Endodermal cell (in vitro differentiated cells): Measurements from ENCODE around the gene NUAK2. TPM values are rescaled to one million over a fixed set of nuclear protein-coding genes. Genes with fewer than 3 reads are reported as not detected.

Experiments used
- DNase-seq: peaks from one replicate; pipeline ENCODE4 v3.0.0-alpha.2; 2017
- H3K27ac ChIP-seq: 2 replicates; pipeline ENCODE4 v1.5.1; 2013; ENCODE audit warnings: mild to moderate bottlenecking, low read depth, low read length, moderate library complexity
- H3K27me3 ChIP-seq: 2 replicates; pipeline ENCODE4 v1.6.1; 2013; ENCODE audit warnings: mild to moderate bottlenecking, low read length, moderate library complexity; ENCODE audit not compliant: insufficient read depth, control insufficient read depth, poor library complexity, severe bottlenecking
- H3K36me3 ChIP-seq: 2 replicates; pipeline ENCODE4 v1.7.0; 2013; ENCODE audit warnings: mild to moderate bottlenecking, low read length, moderate library complexity; ENCODE audit not compliant: control insufficient read depth, insufficient read depth
- H3K4me1 ChIP-seq: one replicate; pipeline ENCODE4 v1.7.0; 2013; ENCODE audit warnings: low read length; ENCODE audit not compliant: control insufficient read depth, insufficient read depth
- H3K4me3 ChIP-seq: 2 replicates; pipeline ENCODE4 v1.5.1; 2013; ENCODE audit warnings: mild to moderate bottlenecking, low read length, moderate library complexity
- H3K9ac ChIP-seq: 2 replicates; pipeline ENCODE4 v1.6.1; 2013; ENCODE audit warnings: mild to moderate bottlenecking, low read length, moderate library complexity; ENCODE audit not compliant: poor library complexity, severe bottlenecking; ENCODE audit errors: extremely low read depth
- H3K9me3 ChIP-seq: 2 replicates; pipeline ENCODE4 v1.6.1; 2013; ENCODE audit warnings: mild to moderate bottlenecking, low read length, moderate library complexity; ENCODE audit not compliant: control insufficient read depth
- H3K27ac Mint-ChIP-seq: 2 replicates; pipeline ENCODE4 v1.8.0; 2020; ENCODE audit warnings: mixed read lengths
- H3K27me3 Mint-ChIP-seq: 2 replicates; pipeline ENCODE4 v1.8.0; 2021; ENCODE audit warnings: mild to moderate bottlenecking, mixed read lengths; ENCODE audit not compliant: insufficient read depth
- H3K36me3 Mint-ChIP-seq: 2 replicates; pipeline ENCODE4 v1.8.0; 2020; ENCODE audit warnings: low read depth, mixed read lengths
- H3K4me1 Mint-ChIP-seq: 2 replicates; pipeline ENCODE4 v1.8.0; 2020; ENCODE audit warnings: mixed read lengths
- H3K4me3 Mint-ChIP-seq: 2 replicates; pipeline ENCODE4 v1.8.0; 2020; ENCODE audit warnings: mild to moderate bottlenecking, moderate library complexity, mixed read lengths
- H3K9me3 Mint-ChIP-seq: 2 replicates; pipeline ENCODE4 v1.8.0; 2020; ENCODE audit warnings: mild to moderate bottlenecking, mixed read lengths
- CTCF ChIP-seq: fragments of 200-600 bp; sonication (generic); conservative IDR thresholded peaks from 2 replicates; pipeline ENCODE4 v1.5.0; 2021; ENCODE audit warnings: antibody characterized with exemption, mild to moderate bottlenecking
- WGBS, 2 experiments: methylation state at CpG; one replicate each; pipeline versions ENCODE4 v1.1.5 to v1.1.7; 2013; ENCODE audit warnings: missing lambda C conversion rate in 2 of 2, mixed read lengths in 1 of 2; ENCODE audit not compliant: insufficient coverage in 1 of 2, insufficient read length in 1 of 2; 5-methylcytosine and 5-hydroxymethylcytosine counted together
- total RNA-seq, 2 donors: library from RNA; stranded (reverse); fragmentation: NEBNext Ultra II Directional in 1 of 2; extraction: Animal tissue kit (Norgen Biotek cat#: 25700) in 1 of 2; gene quantifications; 2 replicates in 1 of 2; 3 replicates in 1 of 2; pipeline ENCODE4 v1.2.1, GENCODE V29; 2021

The NUAK2 gene
- total RNA-seq, 2 donors from 2014 or later, result 13.4 to 19.1 TPM

GRCh38 chr1:205310976-205311704 is 10.4 kb downstream of the NUAK2 start:
- Mint-ChIP-seq H3K27ac (peak overlapping the region; percentile 7), H3K4me3 (no peak overlapping the region), H3K4me1 (peaks cover 36% of the 10 kb centered on the region), H3K27me3 (no peaks in the 10 kb centered on the region), H3K36me3 (peaks cover 57% of the 10 kb centered on the region), H3K9me3 (no peaks in the 10 kb centered on the region)
- Histone ChIP-seq H3K27me3 (no peaks in the 10 kb centered on the region), H3K27ac (no peak overlapping the region), H3K4me3 (no peak overlapping the region), H3K9ac (no peak overlapping the region), H3K4me1 (peaks cover 13% of the 10 kb centered on the region), H3K9me3 (no peaks in the 10 kb centered on the region), H3K36me3 (peaks cover 68% of the 10 kb centered on the region)
- no peak for DNase-seq
- WGBS, 2 experiments, result 85 to 92% methylated on average over 6 to 8 of the region's 8 CpGs
- no peak for TF ChIP-seq CTCF

GRCh38 chr1:205309741-205310140 is 11.8 kb downstream of the NUAK2 start:
- H3K9me3 Mint-ChIP-seq, result no peaks in the 10 kb centered on the region
- 75 to 90% methylated on average over 1 of the region's 1 CpG for WGBS, 2 experiments
- H3K4me1 Mint-ChIP-seq, result peaks cover 25% of the 10 kb centered on the region
- H3K27ac Mint-ChIP-seq, result no peak overlapping the region
- Histone ChIP-seq H3K9me3 (no peaks in the 10 kb centered on the region), H3K36me3 (peaks cover 80% of the 10 kb centered on the region), H3K4me3 (no peak overlapping the region), H3K4me1 (peaks cover 6% of the 10 kb centered on the region), H3K9ac (no peak overlapping the region), H3K27ac (no peak overlapping the region), H3K27me3 (no peaks in the 10 kb centered on the region)
- no peak for TF ChIP-seq CTCF
- H3K36me3 Mint-ChIP-seq, result peaks cover 68% of the 10 kb centered on the region
- DNase-seq, result no peak
- no peaks in the 10 kb centered on the region for H3K27me3 Mint-ChIP-seq
- no peak overlapping the region for H3K4me3 Mint-ChIP-seq

GRCh38 chr1:205306929-205307566 is 14.5 kb downstream of the NUAK2 start:
- Histone ChIP-seq H3K9me3 (no peaks in the 10 kb centered on the region), H3K9ac (no peak overlapping the region), H3K4me1 (peaks cover 4% of the 10 kb centered on the region), H3K4me3 (no peak overlapping the region), H3K27me3 (no peaks in the 10 kb centered on the region), H3K36me3 (peaks cover 91% of the 10 kb centered on the region), H3K27ac (peak overlapping the region; percentile 30)
- TF ChIP-seq CTCF, result no peak
- Mint-ChIP-seq H3K27ac (no peak overlapping the region), H3K27me3 (no peaks in the 10 kb centered on the region), H3K4me1 (peaks cover 4% of the 10 kb centered on the region), H3K36me3 (peaks cover 84% of the 10 kb centered on the region), H3K4me3 (no peak overlapping the region), H3K9me3 (no peaks in the 10 kb centered on the region)
- 97 to 100% methylated on average over 3 to 7 of the region's 7 CpGs for WGBS, 2 experiments
- no peak for DNase-seq
